ENCODE data around the gene RAE1. TPM values are rescaled to one million over a fixed set of nuclear protein-coding genes. Genes with fewer than 3 reads are reported as not detected.
A peak's percentile ranks its signal among the peaks of the same experiment; 100 is the strongest.

RAE1 gene, protein sequence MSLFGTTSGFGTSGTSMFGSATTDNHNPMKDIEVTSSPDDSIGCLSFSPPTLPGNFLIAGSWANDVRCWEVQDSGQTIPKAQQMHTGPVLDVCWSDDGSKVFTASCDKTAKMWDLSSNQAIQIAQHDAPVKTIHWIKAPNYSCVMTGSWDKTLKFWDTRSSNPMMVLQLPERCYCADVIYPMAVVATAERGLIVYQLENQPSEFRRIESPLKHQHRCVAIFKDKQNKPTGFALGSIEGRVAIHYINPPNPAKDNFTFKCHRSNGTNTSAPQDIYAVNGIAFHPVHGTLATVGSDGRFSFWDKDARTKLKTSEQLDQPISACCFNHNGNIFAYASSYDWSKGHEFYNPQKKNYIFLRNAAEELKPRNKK
- total RNA-seq (34.1 and 37.1 TPM in 2 replicates), polyA plus RNA-seq (38.1 and 55.8 TPM in 2 replicates), polyA minus RNA-seq (60.0 and 69.2 TPM in 2 replicates), Bru-seq, nascent RNA (percentile 83 among the genes with signal in this experiment), BruChase-seq, experiment 1, labeled RNA remaining after a 6-hour chase (percentile 71 among the genes with signal in this experiment), BruChase-seq, experiment 2, labeled RNA remaining after a 2-hour chase (percentile 80 among the genes with signal in this experiment)
- polyA plus RNA-seq (2011; cell fraction: cytosol; rRNA removed) = 59.9 and 63.4 TPM in 2 replicates
- 90.9 and 107 TPM in 2 replicates for polyA plus RNA-seq (2011; cell fraction: nucleus; rRNA removed)
- 36.1 and 43.6 TPM in 2 replicates for polyA plus RNA-seq (2012)
- polyA minus RNA-seq (2011; cell fraction: cytosol; rRNA and poly(A)+ RNA removed) = 50.8 TPM
- 46.8 and 74.9 TPM in 2 replicates for polyA minus RNA-seq (2011; cell fraction: nucleus; rRNA and poly(A)+ RNA removed)
- long read RNA-seq, transcript RAE1-203 (12 exons, 2,639 nt) = major isoform, 219 of 246 reads
- long read RNA-seq, transcript RAE1-201 (12 exons, 2,362 nt) = minor isoform, 7 of 246 reads
- long read RNA-seq, partial matches to known transcripts = 2 of 246 reads
- long read RNA-seq, other reads (novel, unspliced or antisense) = 18 of 246 reads

DNA sequence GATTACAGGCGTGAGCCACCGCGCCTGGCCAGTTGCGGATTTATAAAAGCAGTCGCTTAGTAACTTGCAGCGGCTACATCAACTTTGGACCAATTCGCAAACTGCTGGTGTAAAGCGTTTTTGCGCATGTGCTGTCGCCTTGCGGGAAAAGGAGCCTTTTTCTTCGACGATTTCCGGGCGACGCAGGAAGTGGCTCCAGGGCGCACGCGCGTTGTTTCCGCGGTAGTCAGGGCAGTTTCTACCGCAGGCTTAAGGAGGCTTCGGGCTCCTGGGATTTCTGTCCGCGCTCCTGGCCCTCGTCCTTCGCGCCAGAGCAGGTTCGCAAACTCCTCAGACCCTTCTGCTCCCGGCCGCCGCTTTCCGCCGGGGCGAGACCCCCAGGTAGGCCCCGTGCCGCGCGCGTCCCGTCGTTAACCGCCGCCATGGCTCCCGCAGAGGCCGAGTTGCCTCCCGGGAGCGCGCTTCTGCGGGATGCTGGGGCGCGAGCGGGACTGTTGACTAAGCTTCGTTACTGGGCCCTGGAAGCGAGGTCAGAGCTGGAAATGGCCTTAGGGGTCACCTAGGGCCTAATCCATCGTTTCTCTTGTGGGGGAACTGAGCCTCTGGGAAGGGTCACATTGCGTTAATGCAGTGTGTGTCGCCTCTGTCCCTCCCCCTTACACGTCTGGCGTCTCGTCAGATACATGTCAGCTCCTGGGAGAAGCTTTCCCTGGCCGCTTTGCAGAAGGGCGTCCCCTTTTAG is at the start of gene RAE1:
TSS of gene RAE1 (plus strand) at position 214 of the 742 bp plus-strand sequence. CDS start 2,784 bp downstream, outside the sequence.
- peak within 1 kb of the TSS; percentile 80 for H3K27ac ChIP-seq (ENCODE audit: insufficient read depth, low read depth, low read length)
- intact Hi-C loops (cut with micrococcal nuclease) = loop anchor here (2.0 kb wide), 1 partner anchor 30 kb away; no protein-coding TSS in a partner anchor
- TF ChIP-seq, protein P1, sequence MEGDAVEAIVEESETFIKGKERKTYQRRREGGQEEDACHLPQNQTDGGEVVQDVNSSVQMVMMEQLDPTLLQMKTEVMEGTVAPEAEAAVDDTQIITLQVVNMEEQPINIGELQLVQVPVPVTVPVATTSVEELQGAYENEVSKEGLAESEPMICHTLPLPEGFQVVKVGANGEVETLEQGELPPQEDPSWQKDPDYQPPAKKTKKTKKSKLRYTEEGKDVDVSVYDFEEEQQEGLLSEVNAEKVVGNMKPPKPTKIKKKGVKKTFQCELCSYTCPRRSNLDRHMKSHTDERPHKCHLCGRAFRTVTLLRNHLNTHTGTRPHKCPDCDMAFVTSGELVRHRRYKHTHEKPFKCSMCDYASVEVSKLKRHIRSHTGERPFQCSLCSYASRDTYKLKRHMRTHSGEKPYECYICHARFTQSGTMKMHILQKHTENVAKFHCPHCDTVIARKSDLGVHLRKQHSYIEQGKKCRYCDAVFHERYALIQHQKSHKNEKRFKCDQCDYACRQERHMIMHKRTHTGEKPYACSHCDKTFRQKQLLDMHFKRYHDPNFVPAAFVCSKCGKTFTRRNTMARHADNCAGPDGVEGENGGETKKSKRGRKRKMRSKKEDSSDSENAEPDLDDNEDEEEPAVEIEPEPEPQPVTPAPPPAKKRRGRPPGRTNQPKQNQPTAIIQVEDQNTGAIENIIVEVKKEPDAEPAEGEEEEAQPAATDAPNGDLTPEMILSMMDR (IDR thresholded peaks at IDR 0.05; ENCODE audit: extremely low read depth in 1 of 2, insufficient read depth in 1 of 2, low read depth in 1 of 2, low read length in 2 of 2) = no peak
- TF ChIP-seq, protein P2, sequence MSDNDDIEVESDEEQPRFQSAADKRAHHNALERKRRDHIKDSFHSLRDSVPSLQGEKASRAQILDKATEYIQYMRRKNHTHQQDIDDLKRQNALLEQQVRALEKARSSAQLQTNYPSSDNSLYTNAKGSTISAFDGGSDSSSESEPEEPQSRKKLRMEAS (IDR thresholded peaks at IDR 0.05; ENCODE audit: insufficient read depth, insufficient read length) = peak; percentile 54
- TF ChIP-seq POLR2A (IDR thresholded peaks at IDR 0.05; ENCODE audit: low read depth, low read length) (peak; percentile 85), MYC (IDR thresholded peaks at IDR 0.05; ENCODE audit: low read depth, low read length) (no peak), POLR2AphosphoS5 (IDR thresholded peaks at IDR 0.05; ENCODE audit: insufficient read depth, low read depth, low read length) (peak; percentile 75), JUN (IDR thresholded peaks at IDR 0.05; ENCODE audit: borderline replicate concordance, insufficient read depth, insufficient read length, low read depth) (no peak), FOS (IDR thresholded peaks at IDR 0.05; ENCODE audit: borderline replicate concordance, insufficient read depth, low read length) (no peak), EZH2 (IDR thresholded peaks at IDR 0.05; ENCODE audit: borderline replicate concordance, low read depth, low read length, severe bottlenecking) (no peak), GATA2 (IDR thresholded peaks at IDR 0.05; ENCODE audit: insufficient read depth, insufficient read length, low read depth, low read length) (no peak)
- H3K27me3 ChIP-seq (ENCODE audit: control insufficient read depth in 2 of 2, insufficient read depth in 2 of 2, low read length in 2 of 2) = no peaks in the 10 kb centered on the region
- DNase-seq (ENCODE audit: low read depth, low spot score) (peak; percentile 93), FAIRE-seq (peak; percentile 92)
- dilution Hi-C loops (cut with MboI; ENCODE audit: extremely low pct_ligation_motif_present, low sequenced_read_pairs) = no loop called here
- H2AFZ ChIP-seq (ENCODE audit: low read depth, low read length) = peak within 1 kb of the TSS; percentile 77
- peaks cover 34% of the 10 kb centered on the region for H3K79me2 ChIP-seq (ENCODE audit: control insufficient read depth, insufficient read depth, low read length)
- no peaks in the 10 kb centered on the region for H3K9me1 ChIP-seq (replicated peaks; ENCODE audit: control insufficient read depth, extremely low read depth, insufficient read depth, low read length)
- peak within 1 kb of the TSS; percentile 83 for H3K4me2 ChIP-seq (ENCODE audit: insufficient read depth, low read length)
- ChIA-PET CTCF (no interaction called here), POLR2A (interaction anchor here (0.6 kb wide), 1 partner anchor 784 kb away, joined by 10 read pairs; no protein-coding TSS in a partner anchor)
- H3K9me3 ChIP-seq (replicated peaks; ENCODE audit: control insufficient read depth, insufficient read depth, low read length) = no peaks in the 10 kb centered on the region
- peaks cover 9% of the 10 kb centered on the region for H3K4me1 ChIP-seq (ENCODE audit: control insufficient read depth, extremely low read depth, insufficient read depth, low read length)
- TSS peak; percentile 61 for BruUV-seq (replicated peaks)
- H3K4me3 ChIP-seq (replicated peaks in 1 of 3; ENCODE audit: insufficient read depth in 1 of 3, low read depth in 1 of 3, low read length in 3 of 3) = peak within 1 kb of the TSS; percentile 64 to 79 (median 72)
- H4K20me1 ChIP-seq (replicated peaks; ENCODE audit: control insufficient read depth, extremely low read depth, insufficient read depth, low read length) = no peaks in the 10 kb centered on the region
- peak within 1 kb of the TSS; percentile 73 for H3K9ac ChIP-seq (replicated peaks; ENCODE audit: extremely low read depth, insufficient read depth, low read length)
- H3K36me3 ChIP-seq (ENCODE audit: control insufficient read depth in 2 of 2, extremely low read depth in 1 of 2, insufficient read depth in 2 of 2, low read length in 2 of 2) = peaks cover 18 to 21% of the 10 kb centered on the region in 2 experiments
